Gastrocnemius medialis (tissue), 4 donors: ENCODE results near the gene DIP2C. TPM values are rescaled to one million over a fixed set of nuclear protein-coding genes. Genes with fewer than 3 reads are reported as not detected.

Experiments used
- ATAC-seq, 2 donors: fragments of 150-250 bp; one replicate each; pipeline ENCODE4 v1.9.1; 2016
- DNase-seq, 2 donors: peaks; one replicate each; pipeline ENCODE4 v3.0.0-alpha.2; 2019
- H3K27ac ChIP-seq, 4 donors: fragments of 200-600 bp; sonication (generic); 1 replicate in 1 of 4; 2 replicates in 3 of 4; pipeline ENCODE4 v1.5.1; 2016 to 2018; ENCODE audit warnings: mild to moderate bottlenecking in 2 of 4, moderate library complexity in 1 of 4
- H3K27me3 ChIP-seq, 3 donors: fragments of 200-600 bp; sonication (generic) in 2 of 3; 1 replicate in 1 of 3; 2 replicates in 2 of 3; pipeline versions ENCODE4 v1.5.1 to v1.6.0; 2016 to 2019; ENCODE audit warnings: mild to moderate bottlenecking in 1 of 3, moderate library complexity in 1 of 3
- H3K36me3 ChIP-seq, 2 donors: fragments of 200-600 bp; sonication (generic) in 1 of 2; one replicate each; pipeline ENCODE4 v1.5.1; 2017 to 2018
- H3K4me1 ChIP-seq, 2 donors: fragments of 200-600 bp; sonication (generic) in 1 of 2; one replicate each; pipeline ENCODE4 v1.5.1; 2016 to 2017; ENCODE audit warnings: mild to moderate bottlenecking in 2 of 2
- H3K4me3 ChIP-seq, 4 donors: fragments of 200-600 bp; sonication (generic) in 3 of 4; 1 replicate in 1 of 4; 2 replicates in 3 of 4; pipeline ENCODE4 v1.5.1; 2016 to 2019; ENCODE audit warnings: mild to moderate bottlenecking in 2 of 4
- H3K9me3 ChIP-seq, 3 donors: fragments of 200-600 bp; sonication (generic) in 2 of 3; 1 replicate in 1 of 3; 2 replicates in 2 of 3; pipeline ENCODE4 v1.5.1; 2016 to 2019
- POLR2A ChIP-seq, 2 donors: fragments of 450-650 bp; IDR thresholded peaks; one replicate each; pipeline ENCODE4 v1.6.1; 2017; ENCODE audit warnings: antibody characterized with exemption in 2 of 2, mild to moderate bottlenecking in 2 of 2, moderate library complexity in 2 of 2
- in situ Hi-C, 4 donors: fragments of 200-750 bp; cut with MboI; loops; one replicate each; pipeline versions ENCODE4 v1.15.0 to v1.8.0; 2017; ENCODE audit warnings: low sequenced_read_pairs in 4 of 4
- intact Hi-C: fragments of 100-400 bp; cut with DNase I; formaldehyde crosslinking; loops from one replicate; pipeline ENCODE4 v1.15.1; 2023; ENCODE audit warnings: low total_unique reads
- total RNA-seq, 4 donors: library from RNA; depleted of rRNA; stranded (reverse); fragments of >200 nt; gene quantifications; one replicate each; pipeline versions ENCODE4 v1.1.0 to v1.2.3, GENCODE V29; 2016
- TF ChIP-seq, protein P1 (sequence below), 5 experiments: fragments of 450-650 bp in 3 of 5; fragments of 200-600 bp in 2 of 5; sonication (generic) in 2 of 5; IDR thresholded peaks in 4 of 5; conservative IDR thresholded peaks in 1 of 5; 1 replicate in 4 of 5; 2 replicates in 1 of 5; pipeline ENCODE4 v1.5.1; 2016 to 2019; ENCODE audit warnings: antibody characterized with exemption in 5 of 5, mild to moderate bottlenecking in 3 of 5, moderate library complexity in 3 of 5

The DIP2C gene
- total RNA-seq, 4 donors from 2014 or later: 19.1 to 60.0 (median 30.2) TPM

DNA sequence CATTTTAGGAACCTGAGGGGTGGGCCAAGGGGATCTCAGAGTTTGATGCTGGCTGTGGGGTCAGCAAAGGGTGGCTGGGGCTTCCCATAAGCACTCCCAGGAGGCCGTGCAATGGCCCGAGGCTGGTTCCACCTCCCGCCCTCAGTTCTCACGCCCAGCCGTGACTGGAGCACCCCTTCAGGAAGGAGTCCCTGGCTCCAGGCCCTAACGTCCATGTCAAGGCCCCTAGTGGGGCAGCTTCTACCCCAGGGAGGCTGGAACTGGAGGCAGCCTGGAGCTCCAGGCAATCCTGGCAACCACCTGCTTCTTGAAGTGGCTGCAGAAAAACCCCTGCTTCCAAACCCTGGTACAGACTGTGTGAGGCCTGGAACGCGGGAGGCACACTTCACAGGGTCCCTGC, 165.5 kb downstream of the DIP2C start:
- no peak for ATAC-seq
- in situ Hi-C loops: loop anchor here (25.0 kb wide), 2 partner anchors 163 to 263 kb away; partner anchors contain the start of gene DIP2C (in 3 of the 4)
- H3K4me1 ChIP-seq: peaks cover 17 to 27% of the 10 kb centered on the region in 2 donors

DNA sequence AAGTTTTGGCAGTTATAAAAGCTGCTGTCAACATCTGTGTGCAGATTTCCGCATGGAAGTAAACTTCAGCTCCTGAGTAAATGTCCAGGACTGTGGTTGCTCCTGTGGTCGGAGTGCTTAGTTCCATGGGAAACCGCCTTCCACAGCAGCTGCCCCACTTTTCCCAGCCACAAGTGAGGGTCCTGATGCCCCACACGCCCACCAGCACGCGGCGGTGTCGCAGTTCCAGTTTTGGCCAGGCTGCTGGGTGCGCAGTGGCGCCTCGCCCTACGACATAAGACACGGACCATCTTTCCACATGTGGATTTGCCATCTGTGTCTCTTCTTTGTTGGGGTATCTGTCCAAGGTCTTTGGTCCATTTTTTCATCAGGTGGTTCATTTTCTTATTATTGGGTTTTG, 167.1 kb downstream of the DIP2C start:
- Histone ChIP-seq H3K27me3 (no peaks in the 10 kb centered on the region), H3K4me1 (peaks cover 28 to 29% of the 10 kb centered on the region in 2 donors), H3K27ac (no peak overlapping the region), H3K36me3 (no peaks in the 10 kb centered on the region), H3K4me3 (no peak overlapping the region), H3K9me3 (no peaks in the 10 kb centered on the region)
- in situ Hi-C loops (loop anchor here (25.0 kb wide), 2 partner anchors 165 to 265 kb away; partner anchors contain the start of gene DIP2C (in 3 of the 4)), intact Hi-C loops (no loop called here)
- DNase-seq (no peak), ATAC-seq (no peak)
- no peak for TF ChIP-seq POLR2A (IDR thresholded peaks at IDR 0.05)
- TF ChIP-seq, protein P1, sequence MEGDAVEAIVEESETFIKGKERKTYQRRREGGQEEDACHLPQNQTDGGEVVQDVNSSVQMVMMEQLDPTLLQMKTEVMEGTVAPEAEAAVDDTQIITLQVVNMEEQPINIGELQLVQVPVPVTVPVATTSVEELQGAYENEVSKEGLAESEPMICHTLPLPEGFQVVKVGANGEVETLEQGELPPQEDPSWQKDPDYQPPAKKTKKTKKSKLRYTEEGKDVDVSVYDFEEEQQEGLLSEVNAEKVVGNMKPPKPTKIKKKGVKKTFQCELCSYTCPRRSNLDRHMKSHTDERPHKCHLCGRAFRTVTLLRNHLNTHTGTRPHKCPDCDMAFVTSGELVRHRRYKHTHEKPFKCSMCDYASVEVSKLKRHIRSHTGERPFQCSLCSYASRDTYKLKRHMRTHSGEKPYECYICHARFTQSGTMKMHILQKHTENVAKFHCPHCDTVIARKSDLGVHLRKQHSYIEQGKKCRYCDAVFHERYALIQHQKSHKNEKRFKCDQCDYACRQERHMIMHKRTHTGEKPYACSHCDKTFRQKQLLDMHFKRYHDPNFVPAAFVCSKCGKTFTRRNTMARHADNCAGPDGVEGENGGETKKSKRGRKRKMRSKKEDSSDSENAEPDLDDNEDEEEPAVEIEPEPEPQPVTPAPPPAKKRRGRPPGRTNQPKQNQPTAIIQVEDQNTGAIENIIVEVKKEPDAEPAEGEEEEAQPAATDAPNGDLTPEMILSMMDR (IDR thresholded peaks at IDR 0.05 in 4 of 5, conservative IDR thresholded peaks at IDR 0.05 in 1 of 5): no peak

More for the DNA sequence above, 165.5 kb downstream of the DIP2C start:
- intact Hi-C loops: no loop called here
- no peaks in the 10 kb centered on the region for H3K9me3 ChIP-seq
- no peaks in the 10 kb centered on the region for H3K36me3 ChIP-seq
- DNase-seq: no peak
- TF ChIP-seq, protein P1 (IDR thresholded peaks at IDR 0.05 in 4 of 5, conservative IDR thresholded peaks at IDR 0.05 in 1 of 5): no peak
- TF ChIP-seq POLR2A (IDR thresholded peaks at IDR 0.05): no peak
- H3K27me3 ChIP-seq: no peaks in the 10 kb centered on the region
- no peak overlapping the region for H3K27ac ChIP-seq
- H3K4me3 ChIP-seq: no peak overlapping the region

DNA sequence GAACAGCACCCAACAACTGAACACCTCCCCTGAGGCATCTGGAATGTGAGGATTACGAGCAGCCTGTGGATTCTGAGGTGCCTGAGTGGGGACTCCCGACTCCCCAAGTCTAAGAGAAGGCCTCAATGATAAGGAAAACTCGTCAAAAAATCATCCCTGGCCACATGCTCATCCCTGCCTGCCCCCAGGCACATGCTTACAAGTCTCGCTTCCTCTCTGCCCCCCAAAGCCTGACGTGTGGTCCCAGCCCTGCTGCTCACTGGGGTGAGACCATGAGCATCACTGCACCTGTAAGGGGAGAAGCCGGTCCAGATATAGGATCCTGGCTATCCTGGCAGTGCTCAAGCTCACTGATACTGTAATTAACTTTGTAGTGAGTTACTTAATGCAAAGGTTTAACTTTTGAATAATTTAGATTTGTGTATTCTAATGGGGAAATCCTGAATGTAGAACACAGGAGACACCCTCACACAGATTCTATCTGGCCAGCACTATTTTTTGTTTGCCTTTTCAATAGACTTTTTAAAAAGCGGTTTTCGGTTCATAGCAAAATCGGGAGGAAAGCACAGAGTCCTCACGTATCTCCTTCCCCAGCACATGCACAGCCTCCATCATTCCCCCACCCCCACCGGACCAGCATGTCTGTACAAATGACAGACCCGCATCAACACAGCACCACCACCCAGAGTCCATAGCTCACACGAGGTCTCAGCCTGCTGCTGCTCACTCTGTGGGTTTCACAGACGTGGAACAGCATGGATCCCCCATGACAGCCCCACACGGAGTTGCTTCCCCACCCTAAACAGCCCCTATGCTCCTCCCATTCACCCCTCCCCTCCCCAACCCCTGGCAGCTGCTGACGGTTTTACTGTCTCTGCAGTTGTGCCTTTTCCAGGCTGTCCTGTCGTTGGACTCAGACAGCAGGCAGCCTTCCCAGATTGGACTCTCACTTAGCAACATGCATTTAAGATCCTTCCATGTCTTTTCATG, 167.9 kb downstream of the DIP2C start:
- in situ Hi-C loops: loop anchor here (25.0 kb wide), 2 partner anchors 166 to 266 kb away; partner anchors contain the start of gene DIP2C (in 3 of the 4)
- no peak for TF ChIP-seq POLR2A (IDR thresholded peaks at IDR 0.05)
- TF ChIP-seq, protein P1 (IDR thresholded peaks at IDR 0.05 in 4 of 5, conservative IDR thresholded peaks at IDR 0.05 in 1 of 5): no peak
- DNase-seq: no peak
- no peak for ATAC-seq
- H3K27ac ChIP-seq: no peak overlapping the region
- no peak overlapping the region for H3K4me3 ChIP-seq
- no peaks in the 10 kb centered on the region for H3K9me3 ChIP-seq
- intact Hi-C loops: no loop called here
- no peaks in the 10 kb centered on the region for H3K27me3 ChIP-seq
- no peaks in the 10 kb centered on the region for H3K36me3 ChIP-seq
- peaks cover 29 to 34% of the 10 kb centered on the region in 2 donors for H3K4me1 ChIP-seq

DNA sequence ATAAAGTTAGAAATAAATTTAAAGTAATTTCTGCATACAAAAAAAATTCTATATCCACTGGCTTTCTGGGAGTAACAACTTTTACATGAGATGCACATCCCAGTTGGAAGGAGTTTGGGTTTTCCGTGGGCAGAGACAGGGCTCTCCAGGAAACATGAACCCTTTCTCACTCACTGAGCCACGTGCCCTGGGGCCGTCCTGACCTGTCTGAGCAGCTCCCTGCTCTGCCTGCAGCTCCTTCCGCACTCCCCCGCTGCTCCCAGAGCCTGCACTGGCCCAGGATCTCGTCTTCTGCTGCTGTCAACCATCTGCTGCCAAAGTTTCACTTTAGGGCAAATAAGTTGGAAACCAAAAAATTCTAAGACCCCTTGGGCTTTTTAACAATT, 169.1 kb downstream of the DIP2C start:
- Histone ChIP-seq H3K27ac (no peak overlapping the region), H3K36me3 (no peaks in the 10 kb centered on the region), H3K4me1 (peaks cover 27 to 31% of the 10 kb centered on the region in 2 donors), H3K4me3 (no peak overlapping the region), H3K27me3 (no peaks in the 10 kb centered on the region), H3K9me3 (no peaks in the 10 kb centered on the region)
- intact Hi-C loops (no loop called here), in situ Hi-C loops (loop anchor here (25.0 kb wide), 2 partner anchors 167 to 267 kb away; partner anchors contain the start of gene DIP2C (in 3 of the 4))
- TF ChIP-seq, protein P1 (IDR thresholded peaks at IDR 0.05 in 4 of 5, conservative IDR thresholded peaks at IDR 0.05 in 1 of 5): no peak
- no peak for TF ChIP-seq POLR2A (IDR thresholded peaks at IDR 0.05)
- ATAC-seq: peak; percentile 66 to 68
- DNase-seq: peak; percentile 34 to 51
